SJCRH30 (cell line): ENCODE measurements around the gene TFB1M. TPM values are rescaled to one million over a fixed set of nuclear protein-coding genes. Genes with fewer than 3 reads are reported as not detected.
"Not testable (repeated sequence)": the region's sequence is repeated elsewhere in the genome, so short reads cannot be mapped to it uniquely, and the experiment has no call there.

ENCODE experiments used
- DNase-seq, 2 experiments: peaks; one replicate each; pipeline ENCODE4 v3.0.0-alpha.2; 2015 to 2020
- H3K27ac ChIP-seq: fragments of 250-450 bp; sonication (Bioruptor Pico); 2 replicates; pipeline ENCODE4 v1.5.1; 2020; ENCODE audit warnings: mild to moderate bottlenecking, moderate library complexity
- H3K27me3 ChIP-seq: fragments of 250-450 bp; sonication (Bioruptor Pico); 2 replicates; pipeline ENCODE4 v1.5.1; 2020; ENCODE audit warnings: mild to moderate bottlenecking, moderate library complexity
- H3K36me3 ChIP-seq: fragments of 250-450 bp; sonication (Bioruptor Pico); 2 replicates; pipeline ENCODE4 v1.5.1; 2020; ENCODE audit warnings: mild to moderate bottlenecking, moderate library complexity
- H3K4me1 ChIP-seq: fragments of 250-450 bp; sonication (Bioruptor Pico); 2 replicates; pipeline ENCODE4 v1.5.1; 2020; ENCODE audit warnings: mild to moderate bottlenecking, moderate library complexity
- H3K4me3 ChIP-seq: fragments of 250-450 bp; sonication (Bioruptor Pico); 2 replicates; pipeline ENCODE4 v1.5.1; 2020; ENCODE audit warnings: mild to moderate bottlenecking, moderate library complexity
- H3K9me3 ChIP-seq: fragments of 250-450 bp; sonication (Bioruptor Pico); replicated peaks from 2 replicates; pipeline ENCODE4 v1.5.1; 2020; ENCODE audit warnings: mild to moderate bottlenecking, moderate library complexity
- total RNA-seq: library from RNA; depleted of rRNA; stranded (reverse); fragments of >200 nt; shearing (Covaris generic); gene quantifications from 2 replicates; pipeline ENCODE4 v1.2.3, GENCODE V29; 2014

Gene TFB1M
- total RNA-seq, 1 experiment from 2014 or later, result 13.1 TPM

- Histone ChIP-seq H3K4me3 (no peak overlapping the region), H3K36me3 (no peaks in the 10 kb centered on the region; the same call in 1 of the 2 replicates), H3K9me3 (no peaks in the 10 kb centered on the region), H3K4me1 (peaks cover 31% of the 10 kb centered on the region), H3K27ac (no peak overlapping the region), H3K27me3 (no peaks in the 10 kb centered on the region)
- DNase-seq, result no peak
Observed at GRCh38 chr6:155270561-155271091, 43.7 kb downstream of the TFB1M start.

- DNase-seq, result no peak
- Histone ChIP-seq H3K9me3 (no peaks in the 10 kb centered on the region), H3K36me3 (no peaks in the 10 kb centered on the region; the same call in 1 of the 2 replicates), H3K27me3 (no peaks in the 10 kb centered on the region), H3K4me3 (no peak overlapping the region), H3K4me1 (peaks cover 31% of the 10 kb centered on the region), H3K27ac (no peak overlapping the region)
Observed at GRCh38 chr6:155269765-155270164, 44.5 kb downstream of the TFB1M start.

- peak overlapping the region; percentile 7; the same call in 1 of the 2 replicates for H3K27ac ChIP-seq
- not testable (repeated sequence) for H3K9me3 ChIP-seq, H3K4me3 ChIP-seq, H3K36me3 ChIP-seq, H3K27me3 ChIP-seq
- peaks cover 19% of the 10 kb centered on the region for H3K4me1 ChIP-seq
- DNase-seq, result peak; percentile 30 to 63
Observed at GRCh38 chr6:155268088-155268867, 46.0 kb downstream of the TFB1M start.

- no peak overlapping the region for H3K4me3 ChIP-seq
- no peaks in the 10 kb centered on the region for H3K27me3 ChIP-seq
- peak overlapping the region; percentile 7; the same call in 1 of the 2 replicates for H3K27ac ChIP-seq
- no peaks in the 10 kb centered on the region; the same call in 1 of the 2 replicates for H3K36me3 ChIP-seq
- no peaks in the 10 kb centered on the region for H3K9me3 ChIP-seq
- peak; percentile 50 to 61 for DNase-seq
- peaks cover 10% of the 10 kb centered on the region for H3K4me1 ChIP-seq
Observed at GRCh38 chr6:155267411-155267810, 46.9 kb downstream of the TFB1M start.

- H3K36me3 ChIP-seq, result no peaks in the 10 kb centered on the region
- no peak overlapping the region for H3K4me3 ChIP-seq
- H3K27me3 ChIP-seq, result no peaks in the 10 kb centered on the region
- peaks cover 9% of the 10 kb centered on the region for H3K4me1 ChIP-seq
- DNase-seq, result no peak
- H3K27ac ChIP-seq, result no peak overlapping the region
- no peaks in the 10 kb centered on the region for H3K9me3 ChIP-seq
Observed at GRCh38 chr6:155265843-155266535, 48.3 kb downstream of the TFB1M start.

GRCh38 chr6:155264693-155265320 lies 49.5 kb downstream of the TFB1M start:
- peaks cover 9% of the 10 kb centered on the region for H3K4me1 ChIP-seq

GRCh38 chr6:155263373-155264063 lies 50.8 kb downstream of the TFB1M start, which contains the start of gene CLDN20:
Gene CLDN20 (plus strand): TSS chr6:155264013. CDS start chr6:155275720, 11,707 bp downstream.
- H3K27me3 ChIP-seq, result no peaks in the 10 kb centered on the region
- H3K36me3 ChIP-seq, result peaks cover 15% of the 10 kb centered on the region
- DNase-seq, result no peak
- peaks cover 9% of the 10 kb centered on the region for H3K4me1 ChIP-seq
- H3K27ac ChIP-seq, result no peak within 1 kb of the TSS
- no peak within 1 kb of the TSS for H3K4me3 ChIP-seq
- H3K9me3 ChIP-seq, result no peaks in the 10 kb centered on the region

More at GRCh38 chr6:155264693-155265320, 49.5 kb downstream of the TFB1M start:
- DNase-seq, result no peak
- Histone ChIP-seq H3K27me3 (no peaks in the 10 kb centered on the region), H3K9me3 (no peaks in the 10 kb centered on the region), H3K36me3 (peaks cover 4% of the 10 kb centered on the region; the same call in 1 of the 2 replicates), H3K27ac (no peak overlapping the region), H3K4me3 (no peak overlapping the region)

GRCh38 chr6:155262655-155263054 lies 51.6 kb downstream of the TFB1M start:
- no peak for DNase-seq
- no peaks in the 10 kb centered on the region for H3K9me3 ChIP-seq
- peaks cover under 1% of the 10 kb centered on the region; the same call in 1 of the 2 replicates for H3K4me1 ChIP-seq
- H3K27me3 ChIP-seq, result no peaks in the 10 kb centered on the region
- H3K36me3 ChIP-seq, result peaks cover 22% of the 10 kb centered on the region
- H3K4me3 ChIP-seq, result no peak overlapping the region
- H3K27ac ChIP-seq, result no peak overlapping the region

- no peak overlapping the region for H3K27ac ChIP-seq
- H3K9me3 ChIP-seq, result no peaks in the 10 kb centered on the region
- H3K4me1 ChIP-seq, result no peaks in the 10 kb centered on the region
- no peak overlapping the region for H3K4me3 ChIP-seq
- no peak for DNase-seq
- H3K36me3 ChIP-seq, result peaks cover 34% of the 10 kb centered on the region
- H3K27me3 ChIP-seq, result no peaks in the 10 kb centered on the region
Observed at GRCh38 chr6:155261111-155261900, 53.0 kb downstream of the TFB1M start.

GRCh38 chr6:155260686-155261085 lies 53.6 kb downstream of the TFB1M start:
- Histone ChIP-seq H3K36me3 (peaks cover 39% of the 10 kb centered on the region), H3K27ac (no peak overlapping the region), H3K27me3 (no peaks in the 10 kb centered on the region), H3K4me1 (no peaks in the 10 kb centered on the region), H3K4me3 (no peak overlapping the region), H3K9me3 (no peaks in the 10 kb centered on the region)
- DNase-seq, result no peak

- Histone ChIP-seq H3K9me3 (no peaks in the 10 kb centered on the region), H3K27ac (no peak overlapping the region), H3K4me3 (no peak overlapping the region), H3K27me3 (no peaks in the 10 kb centered on the region), H3K36me3 (peaks cover 46% of the 10 kb centered on the region), H3K4me1 (no peaks in the 10 kb centered on the region)
- DNase-seq, result no peak
Observed at GRCh38 chr6:155259897-155260296, 54.4 kb downstream of the TFB1M start.

GRCh38 chr6:155259204-155259603 lies 55.1 kb downstream of the TFB1M start:
- no peaks in the 10 kb centered on the region for H3K27me3 ChIP-seq
- no peaks in the 10 kb centered on the region for H3K9me3 ChIP-seq
- DNase-seq, result no peak
- no peak overlapping the region for H3K4me3 ChIP-seq
- H3K27ac ChIP-seq, result no peak overlapping the region
- H3K4me1 ChIP-seq, result no peaks in the 10 kb centered on the region
- H3K36me3 ChIP-seq, result peaks cover 47% of the 10 kb centered on the region

GRCh38 chr6:155257796-155258195 lies 56.5 kb downstream of the TFB1M start:
- no peak overlapping the region for H3K27ac ChIP-seq
- no peaks in the 10 kb centered on the region for H3K4me1 ChIP-seq
- no peak overlapping the region for H3K4me3 ChIP-seq
- H3K36me3 ChIP-seq, result peaks cover 53% of the 10 kb centered on the region
- H3K9me3 ChIP-seq, result no peaks in the 10 kb centered on the region
- no peak for DNase-seq
- H3K27me3 ChIP-seq, result no peaks in the 10 kb centered on the region
